SIG-M5 treated with dmso at 0.1 percent for 504 hours (cell line): Measurements from ENCODE around the gene ZNF76.
"Not testable (repeated sequence)": the region's sequence is repeated elsewhere in the genome, so short reads cannot be mapped to it uniquely, and the experiment has no call there.

Source experiments
- DNase-seq: peaks from one replicate; lab custom pipeline; 2025; ENCODE audit not compliant: unreplicated experiment; lab: John Stamatoyannopoulos, UW

Gene ZNF76

DNA sequence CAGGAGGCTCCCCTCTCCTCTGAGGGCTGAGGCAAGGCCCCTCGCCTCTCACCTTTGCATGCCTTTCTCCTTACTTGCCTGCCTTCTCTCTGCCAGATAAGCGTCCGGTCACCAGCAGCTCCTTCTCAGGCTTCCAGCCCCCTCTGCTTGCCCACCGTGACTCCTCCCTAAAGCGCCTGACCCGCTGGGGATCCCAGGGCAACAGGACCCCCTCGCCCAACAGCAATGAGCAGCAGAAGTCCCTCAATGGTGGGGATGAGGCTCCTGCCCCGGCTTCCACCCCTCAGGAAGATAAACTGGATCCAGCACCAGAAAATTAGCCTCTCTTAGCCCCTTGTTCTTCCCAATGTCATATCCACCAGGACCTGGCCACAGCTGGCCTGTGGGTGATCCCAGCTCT, 61.6 kb downstream of the ZNF76 start:
- DNase-seq, result no peak

DNA sequence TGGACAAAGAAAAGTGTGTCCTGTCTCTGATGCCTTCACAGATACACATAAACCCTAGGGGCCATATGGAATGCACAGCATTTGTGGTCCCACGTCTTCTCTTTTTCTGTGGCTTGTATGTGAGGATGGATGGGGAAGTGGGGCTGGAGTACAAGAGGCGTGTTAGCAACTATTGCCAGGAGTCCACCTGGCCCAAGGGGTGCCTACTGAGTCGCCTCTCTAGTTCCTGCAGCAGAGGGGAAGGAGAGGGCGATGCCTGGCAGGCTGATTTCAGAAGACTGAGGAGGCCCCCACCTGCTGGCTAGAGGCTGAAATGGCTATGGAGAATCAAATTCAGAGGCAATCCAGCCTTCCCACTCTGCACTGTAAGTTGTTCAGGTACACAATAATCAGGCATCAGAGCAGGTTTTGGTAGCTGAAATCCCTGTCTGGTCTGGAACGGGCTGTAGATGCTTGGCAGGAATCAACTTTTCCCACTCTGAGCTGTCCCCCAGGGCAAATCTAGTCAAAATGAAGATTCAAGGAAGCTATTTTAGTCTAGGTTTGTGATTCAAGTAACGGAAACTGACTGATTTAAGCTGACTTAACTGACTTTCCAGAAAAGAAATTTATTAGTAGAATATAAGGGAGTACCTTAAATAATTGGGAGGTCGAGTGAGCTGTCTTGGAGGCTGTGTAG, 68.0 kb downstream of the ZNF76 start:
- peak; percentile 48 for DNase-seq

DNA sequence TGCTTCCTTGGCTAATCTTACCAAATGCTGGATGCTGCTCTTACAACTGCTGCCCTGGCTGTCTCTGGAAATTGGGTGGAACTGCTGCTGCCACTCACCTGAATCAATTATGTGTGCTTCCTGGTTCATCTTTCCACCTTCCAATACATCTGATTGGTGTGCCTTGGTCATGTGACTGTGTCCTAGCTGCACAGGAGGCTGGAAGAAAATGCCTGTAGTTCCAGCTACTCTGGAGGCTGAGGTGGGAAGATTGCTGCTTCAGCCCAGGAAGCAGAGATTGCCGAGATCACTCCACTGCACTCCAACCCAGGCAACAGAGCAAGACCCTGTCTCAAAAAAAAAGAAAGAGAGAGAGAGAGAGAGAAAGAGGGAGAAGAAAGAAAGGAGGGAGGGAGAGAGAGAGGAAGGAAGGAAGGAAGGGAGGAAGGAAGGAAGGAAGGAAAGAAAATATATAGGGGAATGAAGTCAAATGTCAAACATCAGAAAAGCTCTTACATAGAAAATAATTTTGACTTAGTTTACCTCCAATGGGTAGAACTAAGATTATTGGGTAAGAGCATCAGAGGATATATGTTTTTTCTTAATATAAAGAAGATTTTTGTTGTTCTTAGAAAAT, 68.7 kb downstream of the ZNF76 start:
- DNase-seq, result no peak

DNA sequence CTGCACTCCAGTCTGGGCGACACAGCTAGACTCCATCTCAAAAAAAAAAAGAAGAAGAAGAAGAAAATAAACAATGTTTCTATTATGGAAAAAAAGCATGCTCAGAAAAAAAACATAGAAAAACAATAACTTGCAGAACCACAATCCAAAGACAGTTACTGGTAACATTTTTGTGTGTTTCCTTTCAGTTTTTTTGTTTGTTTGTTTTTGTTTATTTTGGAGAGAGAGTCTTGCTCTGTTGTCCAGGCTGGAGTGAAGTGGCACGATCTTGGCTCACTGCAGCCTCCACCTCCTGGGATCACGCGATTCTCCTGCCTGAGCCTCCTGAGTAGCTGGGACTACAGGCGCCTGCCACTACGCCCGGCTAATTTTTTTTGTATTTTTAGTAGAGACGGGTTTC, 69.4 kb downstream of the ZNF76 start:
- not testable (repeated sequence) for DNase-seq

DNA sequence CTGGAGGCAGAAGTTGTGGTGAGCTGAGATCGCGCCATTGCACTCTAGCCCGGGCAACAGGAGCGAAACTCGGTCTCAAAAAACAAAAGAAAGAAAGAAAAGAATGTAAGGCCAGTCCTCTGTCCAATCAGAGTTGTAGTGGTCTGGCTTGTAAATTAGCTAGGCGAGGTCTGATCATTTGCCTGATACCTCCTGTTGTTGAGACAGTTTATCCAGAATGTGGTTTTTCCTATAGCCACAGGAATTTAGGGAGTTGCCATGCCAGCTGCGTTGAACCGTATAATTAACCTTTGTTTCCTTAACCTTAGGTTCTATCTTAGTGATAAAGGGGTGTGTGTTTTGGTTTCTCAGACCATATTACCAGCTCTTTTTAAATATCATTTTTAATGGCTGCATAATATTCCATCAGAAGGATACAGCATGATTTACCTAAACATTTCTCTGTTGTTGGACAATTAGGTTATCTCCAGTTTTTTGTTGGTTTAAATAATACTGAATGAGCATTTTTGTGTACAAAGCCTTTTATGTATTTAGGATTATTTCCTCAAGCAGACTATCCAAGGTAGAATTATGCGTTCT, 71.1 kb downstream of the ZNF76 start:
- no peak for DNase-seq

DNA sequence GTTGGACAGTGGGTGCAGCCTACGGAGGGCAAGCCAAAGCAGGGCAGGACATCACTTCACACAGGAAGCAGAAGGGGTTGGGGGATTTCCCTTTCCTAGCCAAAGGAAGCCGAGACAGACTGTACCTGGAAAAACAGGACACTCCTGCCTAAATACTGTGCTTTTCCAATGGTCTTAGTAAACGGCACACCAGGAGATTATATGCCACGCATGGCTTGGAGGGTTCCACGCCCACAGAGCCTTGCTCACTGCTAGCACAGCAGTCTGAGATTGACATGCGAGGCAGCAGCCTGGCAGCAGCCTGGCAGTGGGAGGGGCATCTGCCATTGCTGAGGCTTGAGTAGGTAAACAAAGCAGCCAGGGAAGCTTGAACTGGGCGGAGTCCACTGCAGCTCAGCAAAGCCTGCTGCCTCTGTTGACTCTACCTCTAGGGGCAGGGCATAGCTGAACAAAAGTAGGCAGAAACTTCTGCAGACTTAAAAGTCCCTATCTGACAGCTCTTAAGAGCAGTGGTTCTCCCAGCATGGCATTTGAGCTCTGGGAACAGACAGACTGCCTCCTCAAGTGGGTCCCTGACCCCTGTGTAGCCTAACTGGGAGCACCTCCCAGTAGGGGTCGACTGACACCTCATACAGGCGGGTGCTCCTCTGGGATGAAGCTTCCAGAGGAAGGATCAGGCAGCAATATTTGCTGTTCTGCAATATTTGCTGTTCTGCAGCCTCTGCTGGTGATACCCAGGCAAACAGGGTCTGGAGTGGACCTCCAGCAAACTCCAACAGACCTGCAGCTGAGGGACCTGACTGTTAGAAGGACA, 72.7 kb downstream of the ZNF76 start:
- peak; percentile 41 for DNase-seq

DNA sequence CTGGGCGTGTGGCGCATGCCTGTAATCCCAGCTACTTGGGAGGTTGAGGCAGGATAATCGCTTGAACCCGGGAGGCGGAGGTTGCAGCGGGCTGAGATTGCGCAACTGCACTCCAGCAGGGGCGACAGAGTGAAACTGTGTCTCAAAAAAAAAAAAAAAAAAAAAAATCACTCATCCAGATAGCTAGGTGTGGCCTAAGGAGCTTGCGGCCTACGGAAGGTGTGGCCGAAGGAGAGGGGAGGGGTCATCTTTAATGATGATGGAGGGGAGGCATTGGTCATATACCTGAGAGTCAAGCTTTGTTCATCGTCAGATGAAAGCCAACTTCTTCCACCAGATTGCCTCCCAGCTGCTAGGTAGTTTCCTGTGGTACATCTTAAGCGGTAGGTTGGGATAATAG, 82.0 kb downstream of the ZNF76 start:
- DNase-seq, result no peak

DNA sequence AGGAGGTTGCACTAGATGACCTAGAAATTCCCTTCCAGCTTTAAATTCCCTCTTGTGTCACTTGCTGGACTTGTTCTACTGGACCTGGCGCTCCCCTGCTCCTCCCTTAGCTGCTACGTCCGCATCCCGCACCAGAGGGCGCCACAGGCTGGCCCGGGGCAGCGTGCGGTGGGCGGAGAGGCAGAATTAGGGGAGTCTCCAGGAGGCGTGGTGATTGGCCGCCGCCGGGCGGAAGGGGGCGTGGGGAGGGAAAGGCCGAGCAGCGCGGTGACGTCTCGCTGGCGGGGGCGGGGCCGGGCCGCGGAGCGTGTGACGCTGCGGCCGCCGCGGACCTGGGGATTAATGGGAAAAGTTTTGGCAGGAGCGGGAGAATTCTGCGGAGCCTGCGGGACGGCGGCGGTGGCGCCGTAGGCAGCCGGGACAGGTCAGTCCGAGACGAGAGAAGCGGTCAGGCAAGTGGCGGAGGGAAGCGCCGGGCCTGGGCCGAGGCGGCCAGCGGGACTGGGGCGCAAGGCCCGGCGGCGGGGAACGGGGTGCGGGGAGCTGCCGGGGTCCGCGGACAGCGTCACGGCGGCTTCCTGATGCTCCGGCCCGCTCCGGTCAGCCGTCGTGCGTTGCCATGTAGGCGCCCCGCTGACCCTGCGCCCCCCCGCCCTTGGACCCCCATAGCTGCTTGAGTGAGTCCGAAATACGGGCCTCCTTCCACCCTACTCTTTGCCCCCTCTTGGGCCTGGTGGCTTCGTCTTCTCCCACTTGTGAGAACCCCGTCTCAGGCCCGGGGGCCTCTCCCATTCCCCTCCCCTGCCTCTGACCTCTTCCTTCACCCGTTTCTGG, 82.9 kb downstream of the ZNF76 start, which contains the start of gene PPARD:
PPARD (plus strand) TSS at position 301 of the 834 bp plus-strand sequence. CDS start 68,530 bp downstream, outside the sequence.
- peak; percentile 84 for DNase-seq

DNA sequence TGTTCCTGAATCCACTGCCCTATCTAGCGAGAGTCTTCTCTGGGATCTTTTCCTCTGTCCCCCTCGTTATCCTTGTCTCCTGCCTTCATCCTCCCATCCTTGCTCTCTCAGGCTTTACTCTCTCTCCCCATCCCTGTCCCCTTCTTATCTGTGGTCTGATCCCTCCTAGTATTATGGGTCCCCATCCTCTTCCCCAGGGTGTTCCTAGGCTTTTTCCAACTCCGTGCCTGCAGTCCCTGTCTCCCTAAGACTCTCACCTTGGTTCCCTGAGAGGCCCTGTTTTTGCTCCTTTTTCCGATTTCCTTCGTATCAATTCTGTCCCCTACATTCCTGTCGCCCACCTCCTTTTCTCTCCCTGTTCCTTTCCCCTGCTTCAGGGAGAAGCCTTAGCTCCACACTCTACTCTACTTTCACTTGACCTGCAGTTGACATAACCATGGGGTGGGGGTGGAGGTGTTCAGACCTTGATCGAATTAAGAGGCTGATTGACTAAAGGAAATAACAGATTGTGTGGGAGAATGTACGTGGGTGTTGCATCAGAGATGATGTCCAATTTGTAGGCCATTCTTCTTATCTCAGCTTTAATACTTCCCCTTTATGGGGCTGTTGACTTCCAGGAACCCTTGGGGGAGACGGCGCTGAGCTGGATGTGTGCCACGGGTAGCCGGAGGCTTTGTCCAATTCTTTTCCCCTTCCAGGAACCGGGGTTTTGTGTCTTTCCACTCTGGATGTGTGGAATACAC, 83.7 kb downstream of the ZNF76 start:
- DNase-seq, result peak; percentile 76

DNA sequence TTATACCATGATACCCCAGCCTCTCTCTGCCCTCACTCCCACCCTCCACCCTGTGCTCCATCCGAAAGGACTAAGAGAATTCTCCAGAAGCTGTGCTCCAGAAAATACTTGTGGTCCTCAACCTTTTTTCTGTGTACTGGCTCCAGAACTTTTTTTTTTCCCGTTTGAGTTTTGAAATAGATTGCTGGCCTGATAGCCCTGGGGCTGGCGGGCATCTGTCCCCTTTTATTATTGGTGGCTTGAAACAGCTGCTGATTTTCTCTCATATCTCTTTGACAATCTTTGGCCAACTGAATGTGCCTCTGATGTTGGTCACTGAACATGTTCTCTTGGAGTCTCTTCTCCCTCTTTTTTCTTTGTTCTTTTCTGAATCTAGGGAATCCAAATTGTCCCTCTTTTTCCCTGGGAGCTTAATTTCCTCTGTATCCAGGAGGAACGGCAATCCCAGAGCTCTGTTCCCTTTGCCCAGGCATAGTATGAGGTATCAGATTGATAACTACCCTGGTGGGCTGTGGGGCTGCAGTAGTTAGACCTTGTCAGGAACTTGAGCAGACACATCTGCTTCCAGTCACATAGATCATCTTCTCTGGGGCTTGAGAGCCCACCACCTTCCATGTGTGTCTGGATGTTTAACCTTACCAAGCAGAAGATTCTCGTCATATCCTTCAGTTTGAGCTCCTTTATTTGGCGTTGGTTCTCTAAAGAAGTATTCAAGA, 84.5 kb downstream of the ZNF76 start:
- no peak for DNase-seq
